SW480 (cell line): ENCODE measurements around the gene SLC31A1.

Experiments used
- DNase-seq: peaks from one replicate; pipeline ENCODE4 v3.0.0-alpha.2; 2016; ENCODE audit warnings: low spot score

The SLC31A1 gene

GRCh38 chr9:113307396-113307975, 86.1 kb downstream of the SLC31A1 start:
- no peak for DNase-seq

GRCh38 chr9:113309204-113309813, 88.0 kb downstream of the SLC31A1 start:
- DNase-seq: peak; percentile 50

GRCh38 chr9:113310538-113310937, 89.2 kb downstream of the SLC31A1 start:
- no peak for DNase-seq

- no peak for DNase-seq
Observed at GRCh38 chr9:113311961-113312360, 90.6 kb downstream of the SLC31A1 start.

- no peak for DNase-seq
Observed at GRCh38 chr9:113313261-113313660, 91.9 kb downstream of the SLC31A1 start.
